ENCODE data around the gene GALNT8.
"Not testable (repeated sequence)": the region's sequence is repeated elsewhere in the genome, so short reads cannot be mapped to it uniquely, and the experiment has no call there.

GALNT8 gene

GRCh38 chr12:4745249-4745648 is 25.0 kb downstream of the GALNT8 start:
- DNase-seq, result no peak

DNA sequence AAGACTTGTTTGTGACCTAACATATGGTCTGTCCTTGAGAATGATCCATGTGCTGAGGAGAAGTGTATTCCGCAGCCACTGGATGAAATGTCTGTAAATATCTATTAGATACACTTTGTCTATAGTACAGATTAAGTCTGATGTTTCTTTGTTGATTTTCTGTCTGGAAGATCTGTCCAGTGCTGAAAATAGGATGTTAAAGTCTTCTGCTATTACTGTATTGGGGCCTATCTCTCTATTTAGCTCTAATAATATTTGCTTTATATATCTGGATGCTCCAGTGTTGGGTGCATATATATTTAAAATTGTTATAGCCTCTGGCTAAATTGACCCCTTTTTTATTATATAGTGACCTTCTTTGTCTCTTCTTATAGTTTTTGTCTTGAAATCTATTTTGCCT is 31.5 kb downstream of the GALNT8 start:
- DNase-seq, result not testable (repeated sequence)

DNA sequence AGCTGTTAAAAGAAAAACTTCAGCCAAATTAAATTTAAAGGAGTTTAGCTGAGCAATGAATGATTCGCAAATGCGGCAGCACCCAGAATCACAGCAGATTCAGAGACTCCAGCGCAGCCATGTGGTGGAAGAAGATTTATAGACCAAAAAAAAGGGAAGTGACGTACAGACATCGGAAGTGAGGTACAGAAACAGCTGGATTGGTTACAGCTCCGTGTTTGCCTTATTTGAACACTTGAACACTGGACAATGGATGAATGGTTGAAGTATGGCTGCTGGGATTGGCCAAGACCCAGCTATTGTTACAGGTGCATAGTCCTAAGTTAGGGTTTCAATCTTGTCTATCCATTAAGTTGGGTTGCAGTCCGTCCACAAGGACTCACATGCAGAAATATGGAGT is 42.6 kb downstream of the GALNT8 start:
- no peak for DNase-seq

GRCh38 chr12:4763549-4763948 is 43.3 kb downstream of the GALNT8 start:
- peak in 1 of 5 experiments; percentile 57 for DNase-seq

GRCh38 chr12:4766445-4766844 is 46.2 kb downstream of the GALNT8 start:
- DNase-seq, result no peak

DNA sequence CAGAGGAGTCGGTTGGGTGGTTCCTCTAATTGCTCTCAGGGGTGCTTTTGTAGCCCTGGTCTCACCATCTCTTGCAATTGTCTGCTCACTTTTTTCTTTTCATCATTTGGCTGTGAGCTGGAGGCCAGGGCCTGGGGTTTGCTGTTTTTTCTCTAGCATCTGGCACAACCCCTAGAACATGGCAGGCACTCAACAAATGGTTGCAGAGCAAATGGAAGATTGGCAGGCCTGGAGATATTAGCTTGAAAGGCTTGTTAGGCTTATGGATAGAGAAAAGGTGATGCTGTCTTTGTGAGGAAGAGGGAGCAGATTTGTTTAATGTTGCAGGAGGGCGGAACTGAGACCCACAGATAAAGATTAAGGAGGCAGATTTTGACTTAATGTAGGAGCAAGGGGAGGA is 47.0 kb downstream of the GALNT8 start:
- DNase-seq, result no peak

GRCh38 chr12:4768341-4768740 is 48.1 kb downstream of the GALNT8 start:
- no peak for DNase-seq

DNA sequence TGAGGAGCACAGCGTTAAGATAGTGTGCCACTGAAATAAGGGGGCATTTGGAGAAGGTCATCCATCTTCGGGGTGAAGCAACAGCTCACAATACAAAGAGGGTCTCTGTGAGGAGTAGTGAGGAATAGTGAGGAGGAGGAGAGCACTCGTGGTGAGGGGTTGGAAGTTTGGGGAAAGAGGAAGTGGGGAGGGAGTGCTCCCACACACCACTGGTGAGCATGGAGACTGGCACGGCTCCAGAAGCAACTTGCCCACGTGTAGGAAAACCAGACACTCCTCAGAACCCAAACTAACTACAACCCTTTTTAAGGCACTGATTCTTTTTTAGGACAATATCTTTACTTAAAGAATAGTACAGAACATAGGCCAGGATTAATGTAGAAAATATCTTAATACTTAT is 48.9 kb downstream of the GALNT8 start:
- no peak for DNase-seq

GRCh38 chr12:4771172-4771959 is 51.2 kb downstream of the GALNT8 start:
- no peak for DNase-seq

GRCh38 chr12:4771960-4772566 is 51.9 kb downstream of the GALNT8 start:
- DNase-seq, result no peak

- no peak for DNase-seq
These were observed 55.7 kb downstream of the GALNT8 start for GRCh38 chr12:4775936-4776335.

- DNase-seq, result no peak
These were observed 59.5 kb downstream of the GALNT8 start for GRCh38 chr12:4779749-4780148.

DNA sequence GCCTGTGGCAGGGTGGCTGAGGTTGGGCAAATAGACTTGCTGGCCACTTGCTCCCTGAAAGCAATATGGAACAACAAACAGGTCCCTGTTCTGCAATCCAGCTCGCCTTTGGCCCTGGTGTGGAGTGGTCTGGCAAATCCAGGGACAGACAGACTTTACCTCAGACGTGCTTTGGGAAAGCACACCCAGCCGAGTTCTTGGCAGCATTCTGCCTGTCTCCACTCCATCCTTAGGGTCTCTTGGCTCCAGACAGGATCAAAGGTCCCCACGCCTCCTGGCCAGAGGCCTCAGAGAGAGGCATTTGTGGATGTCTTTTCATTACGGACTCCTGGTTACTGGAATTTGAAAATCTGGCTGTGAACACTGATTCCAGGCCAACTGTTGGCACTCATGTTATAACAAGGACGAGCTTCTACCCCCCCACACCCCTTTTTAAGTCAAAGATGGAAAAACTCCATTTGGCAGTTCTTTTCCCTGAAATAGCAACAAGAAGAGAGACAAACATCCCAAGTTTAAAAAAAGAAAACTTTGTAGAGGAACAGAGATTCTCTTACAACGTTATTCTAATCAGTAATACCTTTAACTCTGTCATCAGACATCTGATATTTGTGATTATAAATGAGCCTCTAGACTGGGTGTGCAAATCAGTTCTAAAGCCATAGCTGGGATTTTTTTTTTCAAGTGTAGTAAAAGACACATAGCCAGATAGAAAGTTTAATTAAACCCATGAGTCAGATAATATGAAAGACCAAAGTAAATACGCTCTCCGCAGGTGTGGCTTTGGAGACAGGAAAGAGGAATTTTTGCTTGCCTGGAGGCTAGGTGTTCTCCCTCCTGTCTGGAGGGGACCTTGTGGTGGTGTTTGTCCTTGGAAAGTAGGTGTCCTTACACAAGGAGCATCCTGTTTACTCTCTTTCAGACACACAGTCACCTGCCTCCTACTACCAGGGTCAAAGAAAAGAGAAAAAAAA is 60.7 kb downstream of the GALNT8 start:
- no peak for DNase-seq

DNA sequence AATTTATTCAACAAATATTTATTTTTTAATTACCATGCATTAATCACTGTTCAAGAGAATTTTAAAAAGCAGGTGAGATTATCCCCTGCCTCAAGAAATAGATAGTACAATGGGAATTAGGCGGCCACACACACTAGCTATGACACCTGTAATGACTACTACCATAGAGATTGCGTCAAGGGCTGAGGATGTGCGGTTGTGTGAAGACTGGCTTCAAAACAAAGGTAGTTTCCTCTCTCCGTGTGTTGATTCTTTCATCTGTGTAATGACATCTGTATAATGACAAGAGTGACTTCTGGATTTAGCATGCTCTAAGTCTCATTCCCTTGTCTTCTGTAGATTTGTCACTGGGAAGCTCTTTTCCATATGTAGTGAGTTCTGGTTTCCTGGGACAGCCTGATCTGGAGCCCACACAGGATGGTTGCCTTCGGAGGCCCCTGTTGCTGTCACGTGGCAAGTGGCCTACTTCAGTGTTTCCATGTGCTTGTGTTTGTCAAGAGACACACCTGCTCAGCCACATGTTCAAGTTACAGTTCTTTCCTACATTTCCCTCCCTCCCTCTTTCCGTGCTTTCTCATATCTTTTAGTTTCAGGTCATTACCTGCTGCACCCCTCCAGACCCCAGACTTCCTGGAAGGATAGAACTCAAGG is 64.3 kb downstream of the GALNT8 start:
- no peak for DNase-seq

GRCh38 chr12:4786795-4787194 is 66.6 kb downstream of the GALNT8 start:
- no peak for DNase-seq

DNA sequence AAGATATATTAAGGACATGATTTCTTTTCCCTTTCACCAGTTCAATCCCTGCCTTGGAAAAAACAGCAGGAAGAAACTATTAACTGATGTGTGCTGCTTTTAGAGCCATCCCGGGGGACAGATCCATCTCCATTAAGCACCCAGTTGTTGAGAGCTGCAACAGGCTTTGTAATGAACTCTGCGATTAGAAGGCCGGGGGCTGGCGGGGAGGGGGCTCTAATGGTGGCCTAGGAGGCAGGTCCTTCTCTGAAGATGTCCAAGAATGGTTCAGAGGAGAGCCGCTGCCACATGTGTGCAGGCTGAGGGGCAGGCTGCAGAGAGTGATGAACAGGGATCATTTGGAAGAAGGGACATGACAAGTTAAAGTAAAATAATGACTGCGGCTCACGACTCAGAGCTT is 67.8 kb downstream of the GALNT8 start:
- no peak for DNase-seq

DNA sequence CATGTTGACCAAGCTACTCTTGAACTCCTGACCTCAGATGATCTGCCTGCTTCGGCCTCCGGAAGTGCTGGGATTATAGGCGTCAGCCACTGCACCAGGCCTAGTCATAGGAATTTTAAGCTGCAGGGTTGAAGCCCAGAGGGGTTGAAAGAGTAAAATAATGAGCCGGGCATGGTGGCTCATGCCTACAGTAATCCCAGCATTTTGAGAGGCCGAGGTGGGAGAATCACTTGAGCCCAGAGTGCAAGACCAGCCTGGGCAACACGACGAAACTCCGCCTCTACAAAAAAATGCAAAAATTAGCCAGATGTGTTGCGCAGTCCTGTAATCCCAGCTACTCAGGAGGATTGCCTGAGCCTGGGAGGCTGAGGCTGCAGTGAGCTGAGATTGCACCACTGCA is 69.6 kb downstream of the GALNT8 start:
- no peak for DNase-seq

- DNase-seq, result no peak
These were observed 71.3 kb downstream of the GALNT8 start for GRCh38 chr12:4791497-4791896.

- DNase-seq, result no peak
These were observed 74.3 kb downstream of the GALNT8 start for GRCh38 chr12:4794491-4794890.

DNA sequence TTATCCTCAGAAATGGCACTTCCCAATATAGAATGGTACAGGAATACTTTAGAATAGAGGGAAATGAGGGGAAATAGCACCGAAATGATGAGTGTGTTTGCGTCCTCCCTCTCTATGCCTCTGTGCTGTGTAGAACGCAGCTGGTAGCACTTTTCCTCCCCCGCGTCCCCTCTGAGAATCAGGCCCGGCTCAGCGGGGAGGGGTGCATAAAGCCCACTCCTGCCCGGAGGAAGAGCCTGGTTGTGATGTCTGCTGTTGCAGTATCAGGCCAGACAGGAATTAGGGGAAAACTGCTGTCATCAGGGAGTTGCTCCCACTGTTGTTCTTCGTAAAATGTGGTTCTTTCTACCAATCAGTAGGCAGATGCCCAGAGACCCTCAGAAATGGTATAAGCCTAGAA is 76.0 kb downstream of the GALNT8 start:
- DNase-seq, result no peak

DNA sequence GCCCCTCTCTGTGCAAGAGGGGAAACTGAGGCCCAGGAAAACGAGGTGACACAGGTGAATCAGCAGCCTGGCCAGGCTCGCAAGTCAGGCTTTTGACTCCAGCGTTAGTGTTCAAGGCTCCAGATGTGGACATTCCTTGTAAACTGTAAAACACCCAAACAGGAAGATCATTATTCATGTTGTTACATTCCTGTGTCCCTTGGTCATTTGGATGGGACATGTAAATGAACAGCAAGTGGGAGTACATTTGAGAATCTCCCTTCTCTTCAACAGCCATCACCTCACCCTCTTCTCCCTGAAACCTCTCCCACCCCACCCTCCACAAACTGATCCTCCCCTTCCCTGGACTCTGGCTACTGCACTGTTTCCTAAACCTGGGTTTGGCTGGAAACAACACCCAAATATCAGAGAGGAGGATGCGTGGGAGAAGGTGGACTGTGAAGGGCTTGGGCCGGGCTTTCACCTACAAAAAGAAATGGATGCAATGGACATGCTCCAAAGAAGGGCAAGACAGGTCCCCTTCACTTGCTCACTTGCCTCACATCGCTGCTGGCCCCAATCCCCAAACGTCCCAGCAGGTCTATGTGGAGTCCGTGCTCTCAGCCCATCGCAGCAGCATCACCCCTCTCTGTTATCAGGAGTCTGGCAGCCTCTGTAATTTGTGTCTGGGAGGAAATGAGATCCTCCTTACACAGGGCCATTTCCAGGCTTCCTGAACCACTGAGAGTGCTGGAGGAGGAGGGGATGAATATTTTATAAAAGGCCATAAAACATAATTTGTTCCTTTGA is 76.7 kb downstream of the GALNT8 start:
- DNase-seq, result no peak

DNA sequence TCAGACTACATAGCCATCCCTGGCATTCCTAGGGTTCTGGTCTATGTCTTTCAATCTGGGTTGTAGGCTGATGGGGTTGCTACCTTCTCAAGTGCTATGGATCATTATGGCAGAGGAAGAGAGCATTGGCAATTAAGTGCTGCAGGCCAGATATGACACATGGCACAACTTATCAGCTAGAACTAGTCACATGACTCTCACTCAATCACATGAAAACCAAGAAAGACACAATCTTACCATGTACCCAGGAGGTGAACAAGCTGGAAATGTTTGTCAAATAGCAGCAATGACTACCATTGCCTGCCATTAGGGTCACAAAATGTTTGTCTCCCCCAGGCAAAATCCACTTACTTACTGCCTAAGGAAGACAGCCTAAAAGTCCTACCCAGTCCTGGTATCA is 80.4 kb downstream of the GALNT8 start:
- no peak for DNase-seq
